Uterus (tissue), 4 donors: ENCODE data around the gene MGAM2. TPM values are rescaled to one million over a fixed set of nuclear protein-coding genes. Genes with fewer than 3 reads are reported as not detected.

Experiments
- DNase-seq, 2 donors: peaks; one replicate each; pipeline ENCODE4 v3.0.0-alpha.2; 2019 to 2020
- H3K27ac ChIP-seq, 2 donors: fragments of 200-600 bp; sonication (generic); 1 replicate in 1 of 2; 2 replicates in 1 of 2; pipeline ENCODE4 v1.5.1; 2016 to 2018
- H3K27me3 ChIP-seq, 2 donors: fragments of 200-600 bp; sonication (generic); one replicate each; pipeline ENCODE4 v1.5.1; 2018 to 2019; ENCODE audit warnings: control low read depth in 1 of 2
- H3K36me3 ChIP-seq, 2 donors: fragments of 200-600 bp; sonication (generic); one replicate each; pipeline ENCODE4 v1.5.1; 2019; ENCODE audit warnings: control low read depth in 1 of 2
- H3K4me1 ChIP-seq, 2 donors: fragments of 200-600 bp; sonication (generic); one replicate each; pipeline ENCODE4 v1.5.1; 2018 to 2019; ENCODE audit warnings: control low read depth in 1 of 2
- H3K4me3 ChIP-seq, 2 donors: fragments of 200-600 bp; sonication (generic); 1 replicate in 1 of 2; 2 replicates in 1 of 2; pipeline ENCODE4 v1.5.1; 2018 to 2019; ENCODE audit warnings: mild to moderate bottlenecking in 1 of 2
- H3K9me3 ChIP-seq, 2 donors: fragments of 200-600 bp; sonication (generic); one replicate each; pipeline ENCODE4 v1.5.1; 2019; ENCODE audit warnings: control low read depth in 1 of 2
- POLR2A ChIP-seq, 2 donors: fragments of 450-650 bp; IDR thresholded peaks; one replicate each; pipeline ENCODE4 v1.6.1; 2016; ENCODE audit warnings: antibody characterized with exemption in 2 of 2, mild to moderate bottlenecking in 1 of 2, moderate library complexity in 1 of 2
- intact Hi-C: fragments of 100-400 bp; cut with DNase I; formaldehyde crosslinking; loops from one replicate; pipeline ENCODE4 v1.15.1; 2023; ENCODE audit warnings: low total_unique reads
- total RNA-seq, 4 donors: library from RNA; depleted of rRNA in 3 of 4; stranded (reverse); fragments of >200 nt in 3 of 4; gene quantifications; one replicate each; pipeline versions ENCODE4 v1.1.0 to v1.2.4, GENCODE V29; 2014 to 2023
- TF ChIP-seq, protein P1 (sequence below), 4 experiments: fragments of 200-600 bp in 2 of 4; fragments of 450-650 bp in 2 of 4; sonication (generic) in 2 of 4; IDR thresholded peaks; one replicate each; pipeline ENCODE4 v1.5.1; 2016 to 2019; ENCODE audit warnings: antibody characterized with exemption in 4 of 4, mild to moderate bottlenecking in 2 of 4, moderate library complexity in 1 of 4
- donor health status: DM: yes; HTN: yes; CAD: no.

MGAM2 gene
- total RNA-seq, 4 donors from 2014 or later = under 0.01 to 0.12 (median 0.07) TPM; not detected in 1

DNA sequence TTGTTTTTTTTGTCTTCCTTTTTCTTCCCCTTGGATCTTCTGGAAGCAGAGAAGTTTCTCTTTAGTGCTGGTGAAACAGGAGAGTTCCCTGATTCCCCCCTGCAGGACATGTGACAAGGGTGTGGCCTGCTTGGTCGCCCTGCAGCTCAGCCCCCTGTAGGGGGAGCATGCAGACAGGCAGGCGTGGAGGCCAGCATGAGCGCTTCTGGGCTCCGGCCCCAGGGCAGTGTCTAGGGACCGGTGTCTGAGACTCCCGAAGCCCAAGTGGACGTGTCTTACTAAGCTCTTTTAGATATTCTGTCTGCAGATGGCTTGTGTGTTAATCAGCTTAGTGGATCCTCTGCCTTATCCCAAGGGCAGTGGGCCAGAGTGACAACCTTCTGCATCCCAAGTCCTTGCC lies 120.2 kb downstream of the MGAM2 start:
- no peak overlapping the region for H3K27ac ChIP-seq
- no peaks in the 10 kb centered on the region for H3K27me3 ChIP-seq
- DNase-seq = no peak
- H3K4me3 ChIP-seq = no peak overlapping the region
- H3K4me1 ChIP-seq = no peaks in the 10 kb centered on the region
- intact Hi-C loops = no loop called here
- TF ChIP-seq, protein P1, sequence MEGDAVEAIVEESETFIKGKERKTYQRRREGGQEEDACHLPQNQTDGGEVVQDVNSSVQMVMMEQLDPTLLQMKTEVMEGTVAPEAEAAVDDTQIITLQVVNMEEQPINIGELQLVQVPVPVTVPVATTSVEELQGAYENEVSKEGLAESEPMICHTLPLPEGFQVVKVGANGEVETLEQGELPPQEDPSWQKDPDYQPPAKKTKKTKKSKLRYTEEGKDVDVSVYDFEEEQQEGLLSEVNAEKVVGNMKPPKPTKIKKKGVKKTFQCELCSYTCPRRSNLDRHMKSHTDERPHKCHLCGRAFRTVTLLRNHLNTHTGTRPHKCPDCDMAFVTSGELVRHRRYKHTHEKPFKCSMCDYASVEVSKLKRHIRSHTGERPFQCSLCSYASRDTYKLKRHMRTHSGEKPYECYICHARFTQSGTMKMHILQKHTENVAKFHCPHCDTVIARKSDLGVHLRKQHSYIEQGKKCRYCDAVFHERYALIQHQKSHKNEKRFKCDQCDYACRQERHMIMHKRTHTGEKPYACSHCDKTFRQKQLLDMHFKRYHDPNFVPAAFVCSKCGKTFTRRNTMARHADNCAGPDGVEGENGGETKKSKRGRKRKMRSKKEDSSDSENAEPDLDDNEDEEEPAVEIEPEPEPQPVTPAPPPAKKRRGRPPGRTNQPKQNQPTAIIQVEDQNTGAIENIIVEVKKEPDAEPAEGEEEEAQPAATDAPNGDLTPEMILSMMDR (IDR thresholded peaks at IDR 0.05) = no peak
- no peak for TF ChIP-seq POLR2A (IDR thresholded peaks at IDR 0.05)
- H3K9me3 ChIP-seq = no peaks in the 10 kb centered on the region
- H3K36me3 ChIP-seq = no peaks in the 10 kb centered on the region

DNA sequence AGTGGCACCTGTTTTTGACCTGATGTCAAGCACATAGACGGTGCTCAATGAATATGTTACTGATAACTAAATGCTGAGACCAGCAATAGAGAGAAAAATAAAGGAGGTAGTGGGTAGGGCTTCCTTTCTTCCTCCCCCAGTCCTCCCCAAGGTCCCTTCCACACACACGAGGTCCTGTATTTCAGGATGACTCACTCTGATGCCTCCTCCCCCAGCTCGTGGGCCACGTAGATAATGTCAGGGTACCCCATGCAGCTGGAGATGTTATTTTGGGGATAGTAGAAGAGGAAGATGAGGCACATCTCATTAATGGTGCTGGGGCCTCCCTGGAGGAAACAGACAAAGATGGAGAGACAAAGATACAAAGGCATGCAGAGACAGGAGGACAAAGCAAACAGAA lies 129.0 kb downstream of the MGAM2 start:
- Histone ChIP-seq H3K36me3 (no peaks in the 10 kb centered on the region), H3K4me1 (no peaks in the 10 kb centered on the region), H3K27ac (no peak overlapping the region), H3K9me3 (no peaks in the 10 kb centered on the region), H3K4me3 (no peak overlapping the region), H3K27me3 (no peaks in the 10 kb centered on the region)
- no peak for DNase-seq
- intact Hi-C loops = no loop called here
- TF ChIP-seq, protein P1 (IDR thresholded peaks at IDR 0.05) = no peak

DNA sequence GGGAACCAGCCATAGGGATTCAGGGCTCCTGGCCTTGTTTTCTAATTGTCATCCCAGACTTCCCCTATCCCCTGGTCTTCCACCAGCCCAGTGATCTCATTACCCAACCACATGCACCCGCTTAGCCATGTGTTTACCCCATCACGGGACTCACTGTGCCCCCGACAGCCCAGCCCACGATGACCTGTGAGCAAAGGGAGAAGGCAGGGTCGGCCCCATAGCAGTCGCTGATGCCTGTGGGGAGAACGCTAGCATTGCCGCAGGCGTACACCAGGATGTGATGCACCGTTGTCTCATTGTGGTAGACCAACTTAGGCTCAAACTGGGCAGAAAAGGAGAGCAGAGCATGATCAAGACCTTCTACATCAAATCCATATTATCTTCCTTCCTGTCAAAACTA lies 132.3 kb downstream of the MGAM2 start:
- TF ChIP-seq, protein P1 (IDR thresholded peaks at IDR 0.05) = no peak
- Histone ChIP-seq H3K4me1 (no peaks in the 10 kb centered on the region), H3K36me3 (no peaks in the 10 kb centered on the region), H3K27me3 (no peaks in the 10 kb centered on the region), H3K27ac (no peak overlapping the region), H3K9me3 (no peaks in the 10 kb centered on the region), H3K4me3 (no peak overlapping the region)
- no peak for DNase-seq
- intact Hi-C loops = no loop called here

DNA sequence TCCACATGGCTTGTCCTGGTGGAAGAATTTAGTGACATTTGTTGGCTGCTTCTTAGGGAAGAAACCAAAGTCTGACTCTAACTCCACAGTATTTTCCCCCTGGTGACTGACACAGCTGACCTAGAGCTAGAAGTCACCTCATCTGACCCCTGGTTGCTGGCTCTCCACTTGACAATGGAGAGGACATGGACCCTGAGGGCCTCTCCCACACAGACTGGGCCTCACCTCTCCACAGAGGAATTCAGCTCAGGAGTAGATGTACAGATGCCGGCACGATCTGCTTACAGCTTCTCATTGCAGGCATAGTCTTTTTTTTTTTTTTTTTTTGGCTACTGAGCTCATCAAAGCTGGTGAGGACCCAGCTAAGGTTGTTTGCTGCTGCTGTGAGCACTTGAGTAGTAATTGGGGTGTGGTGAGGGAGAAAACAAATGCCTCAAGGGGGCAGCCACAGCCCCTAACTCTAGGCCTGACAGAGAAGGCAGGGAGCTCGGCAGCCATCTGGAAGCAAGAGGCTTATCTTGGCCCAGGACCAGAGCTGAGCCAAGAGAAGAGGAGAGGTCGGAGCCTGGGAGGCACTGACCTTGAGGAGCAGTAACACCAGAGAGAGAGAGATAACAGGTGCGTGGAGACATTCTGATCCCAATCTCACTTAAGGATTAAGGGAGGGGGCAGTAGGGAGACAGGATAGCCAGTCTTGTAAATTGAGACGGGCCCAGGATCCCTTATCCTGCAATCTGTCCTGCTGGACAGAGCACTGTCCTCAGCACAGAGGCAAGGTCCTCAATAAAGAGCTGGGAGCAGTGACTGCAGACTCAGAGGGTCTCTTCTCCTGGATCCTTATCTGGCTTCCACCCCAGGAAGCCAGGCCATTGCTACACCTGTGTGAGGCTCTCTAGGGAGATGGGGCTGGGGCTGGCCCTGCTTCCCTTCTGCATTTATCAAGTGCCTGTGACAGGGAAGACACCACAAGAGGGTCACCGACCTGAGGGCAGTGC lies 136.9 kb downstream of the MGAM2 start:
- TF ChIP-seq, protein P1 (IDR thresholded peaks at IDR 0.05) = no peak
- TF ChIP-seq POLR2A (IDR thresholded peaks at IDR 0.05) = no peak
- Histone ChIP-seq H3K36me3 (no peaks in the 10 kb centered on the region), H3K27me3 (no peaks in the 10 kb centered on the region), H3K9me3 (no peaks in the 10 kb centered on the region), H3K27ac (no peak overlapping the region), H3K4me1 (no peaks in the 10 kb centered on the region), H3K4me3 (no peak overlapping the region)
- DNase-seq = no peak
- intact Hi-C loops = no loop called here

DNA sequence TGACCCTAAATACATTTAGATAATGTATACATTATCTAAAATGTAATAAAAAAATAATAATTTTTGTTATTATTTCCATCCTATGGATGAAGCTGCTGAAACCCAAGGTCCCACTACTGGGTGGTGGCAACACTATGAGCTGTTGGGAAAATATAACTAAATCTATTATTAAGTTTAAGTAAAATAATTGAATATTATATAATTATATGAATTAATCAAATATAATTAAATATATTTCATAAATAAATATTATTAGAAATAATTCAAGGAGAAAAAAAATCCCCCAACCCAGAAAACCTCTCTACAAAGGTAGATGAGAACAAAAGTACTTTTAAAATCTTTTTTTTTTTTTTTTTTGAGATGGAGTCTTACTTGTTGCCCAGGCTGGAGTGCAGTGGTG lies 138.4 kb downstream of the MGAM2 start:
- Histone ChIP-seq H3K36me3 (no peaks in the 10 kb centered on the region), H3K4me1 (no peaks in the 10 kb centered on the region), H3K27ac (no peak overlapping the region), H3K27me3 (no peaks in the 10 kb centered on the region), H3K4me3 (no peak overlapping the region), H3K9me3 (no peaks in the 10 kb centered on the region)
- intact Hi-C loops = no loop called here
- TF ChIP-seq, protein P1 (IDR thresholded peaks at IDR 0.05) = no peak
- TF ChIP-seq POLR2A (IDR thresholded peaks at IDR 0.05) = no peak
- DNase-seq = no peak
